HUES64 (cell line): ENCODE data around the gene CD244.

ENCODE experiments used
- H3K27ac ChIP-seq: 2 replicates; pipeline ENCODE4 v1.7.0; 2013; ENCODE audit warnings: low read depth, low read length, inconsistent platforms
- H3K27me3 ChIP-seq: 2 replicates; pipeline ENCODE4 v1.6.1; 2013; ENCODE audit warnings: mild to moderate bottlenecking, low read length; ENCODE audit not compliant: insufficient read depth
- H3K36me3 ChIP-seq: 2 replicates; pipeline ENCODE4 v1.6.1; 2013; ENCODE audit warnings: mild to moderate bottlenecking, low read length; ENCODE audit not compliant: insufficient read depth
- H3K4me1 ChIP-seq: 2 replicates; pipeline ENCODE4 v1.6.1; 2013; ENCODE audit warnings: mild to moderate bottlenecking, low read length, moderate library complexity; ENCODE audit not compliant: insufficient read depth
- H3K4me3 ChIP-seq: 2 replicates; pipeline ENCODE4 v1.5.1; 2013; ENCODE audit warnings: mild to moderate bottlenecking, low read length, moderate library complexity
- H3K9ac ChIP-seq: 2 replicates; pipeline ENCODE4 v1.6.1; 2013; ENCODE audit warnings: mild to moderate bottlenecking, low read depth, low read length
- H3K9me3 ChIP-seq: 2 replicates; pipeline ENCODE4 v1.6.1; 2013; ENCODE audit warnings: low read depth, low read length; ENCODE audit not compliant: insufficient read depth
- WGBS: fragments of 150-250, 120-280 bp; methylation state at CpG from one replicate; pipeline ENCODE4 v1.1.7; 2013; ENCODE audit warnings: missing lambda C conversion rate; 5-methylcytosine and 5-hydroxymethylcytosine counted together

The CD244 gene

GRCh38 chr1:160863061-160863773, 530 bp upstream of the CD244 start:
- Histone ChIP-seq H3K4me3 (no peak overlapping the region), H3K4me1 (no peaks in the 10 kb centered on the region), H3K27me3 (no peaks in the 10 kb centered on the region), H3K36me3 (no peaks in the 10 kb centered on the region), H3K9me3 (no peaks in the 10 kb centered on the region), H3K27ac (no peak overlapping the region), H3K9ac (no peak overlapping the region)
- 91% methylated on average over 11 of the region's 11 CpGs for WGBS

GRCh38 chr1:160860840-160861505, 1.7 kb downstream of the CD244 start:
- no peak overlapping the region for H3K9ac ChIP-seq
- no peaks in the 10 kb centered on the region for H3K27me3 ChIP-seq
- H3K4me1 ChIP-seq: no peaks in the 10 kb centered on the region
- H3K9me3 ChIP-seq: no peaks in the 10 kb centered on the region
- H3K27ac ChIP-seq: no peak overlapping the region
- H3K4me3 ChIP-seq: no peak overlapping the region
- WGBS: 67% methylated on average over 5 of the region's 5 CpGs
- H3K36me3 ChIP-seq: no peaks in the 10 kb centered on the region

- WGBS: 97% methylated on average over 4 of the region's 5 CpGs
- no peak overlapping the region for H3K4me3 ChIP-seq
- H3K27ac ChIP-seq: no peak overlapping the region
- no peaks in the 10 kb centered on the region for H3K36me3 ChIP-seq
- H3K27me3 ChIP-seq: no peaks in the 10 kb centered on the region
- no peaks in the 10 kb centered on the region for H3K4me1 ChIP-seq
- H3K9ac ChIP-seq: no peak overlapping the region
- H3K9me3 ChIP-seq: no peaks in the 10 kb centered on the region
Measured at GRCh38 chr1:160859166-160859565, 3.5 kb downstream of the CD244 start.

GRCh38 chr1:160858507-160858906, 4.2 kb downstream of the CD244 start:
- Histone ChIP-seq H3K9me3 (no peaks in the 10 kb centered on the region), H3K4me3 (no peak overlapping the region), H3K36me3 (no peaks in the 10 kb centered on the region), H3K27me3 (no peaks in the 10 kb centered on the region), H3K27ac (no peak overlapping the region), H3K4me1 (no peaks in the 10 kb centered on the region), H3K9ac (no peak overlapping the region)
- 90% methylated on average over 3 of the region's 3 CpGs for WGBS

- H3K4me3 ChIP-seq: no peak overlapping the region
- no peaks in the 10 kb centered on the region for H3K27me3 ChIP-seq
- H3K36me3 ChIP-seq: no peaks in the 10 kb centered on the region
- no peak overlapping the region for H3K9ac ChIP-seq
- WGBS: 43% methylated on average over 4 of the region's 4 CpGs
- H3K9me3 ChIP-seq: no peaks in the 10 kb centered on the region
- no peak overlapping the region for H3K27ac ChIP-seq
- no peaks in the 10 kb centered on the region for H3K4me1 ChIP-seq
Measured at GRCh38 chr1:160858097-160858496, 4.6 kb downstream of the CD244 start.

GRCh38 chr1:160855181-160855981, 7.3 kb downstream of the CD244 start:
- no peaks in the 10 kb centered on the region for H3K27me3 ChIP-seq
- no peak overlapping the region for H3K27ac ChIP-seq
- WGBS: 76% methylated on average over 8 of the region's 9 CpGs
- no peaks in the 10 kb centered on the region for H3K36me3 ChIP-seq
- H3K9me3 ChIP-seq: no peaks in the 10 kb centered on the region
- H3K4me1 ChIP-seq: no peaks in the 10 kb centered on the region
- no peak overlapping the region for H3K9ac ChIP-seq
- no peak overlapping the region for H3K4me3 ChIP-seq

GRCh38 chr1:160853754-160854153, 8.9 kb downstream of the CD244 start:
- H3K9ac ChIP-seq: no peak overlapping the region
- H3K36me3 ChIP-seq: no peaks in the 10 kb centered on the region
- no peak overlapping the region for H3K27ac ChIP-seq
- no peaks in the 10 kb centered on the region for H3K4me1 ChIP-seq
- H3K4me3 ChIP-seq: no peak overlapping the region
- no peaks in the 10 kb centered on the region for H3K27me3 ChIP-seq
- 87% methylated on average over 2 of the region's 2 CpGs for WGBS
- H3K9me3 ChIP-seq: no peaks in the 10 kb centered on the region

GRCh38 chr1:160853014-160853413, 9.7 kb downstream of the CD244 start:
- H3K36me3 ChIP-seq: no peaks in the 10 kb centered on the region
- no peak overlapping the region for H3K4me3 ChIP-seq
- no peak overlapping the region for H3K9ac ChIP-seq
- no peak overlapping the region for H3K27ac ChIP-seq
- H3K27me3 ChIP-seq: no peaks in the 10 kb centered on the region
- no CpG with 5 or more reads among the region's 3 CpGs for WGBS
- no peaks in the 10 kb centered on the region for H3K4me1 ChIP-seq
- no peaks in the 10 kb centered on the region for H3K9me3 ChIP-seq

- no peak overlapping the region for H3K9ac ChIP-seq
- no peak overlapping the region for H3K4me3 ChIP-seq
- no peaks in the 10 kb centered on the region for H3K9me3 ChIP-seq
- H3K36me3 ChIP-seq: no peaks in the 10 kb centered on the region
- no peaks in the 10 kb centered on the region for H3K4me1 ChIP-seq
- 92% methylated on average over 8 of the region's 8 CpGs for WGBS
- no peak overlapping the region for H3K27ac ChIP-seq
- no peaks in the 10 kb centered on the region for H3K27me3 ChIP-seq
Measured at GRCh38 chr1:160850993-160851392, 11.7 kb downstream of the CD244 start.

- no peaks in the 10 kb centered on the region for H3K9me3 ChIP-seq
Measured at GRCh38 chr1:160850541-160850940, 12.1 kb downstream of the CD244 start.

GRCh38 chr1:160846281-160846680, 16.4 kb downstream of the CD244 start:
- no peaks in the 10 kb centered on the region for H3K9me3 ChIP-seq
- H3K4me1 ChIP-seq: no peaks in the 10 kb centered on the region
- WGBS: 96% methylated on average over 12 of the region's 12 CpGs

More at GRCh38 chr1:160850541-160850940, 12.1 kb downstream of the CD244 start:
- Histone ChIP-seq H3K4me3 (no peak overlapping the region), H3K27me3 (no peaks in the 10 kb centered on the region), H3K9ac (no peak overlapping the region), H3K36me3 (no peaks in the 10 kb centered on the region), H3K27ac (no peak overlapping the region), H3K4me1 (no peaks in the 10 kb centered on the region)
- 91% methylated on average over 4 of the region's 5 CpGs for WGBS

More at GRCh38 chr1:160846281-160846680, 16.4 kb downstream of the CD244 start:
- Histone ChIP-seq H3K4me3 (no peak overlapping the region), H3K36me3 (no peaks in the 10 kb centered on the region), H3K27me3 (no peaks in the 10 kb centered on the region), H3K9ac (no peak overlapping the region), H3K27ac (no peak overlapping the region)
